Cardiac fibroblast (primary cell): ENCODE results near the gene RFLNA.

Experiments
- DNase-seq, 2 donors: peaks; one replicate each; pipeline versions ENCODE4 v3.0.0 to v3.0.0-alpha.2; 2010; ENCODE audit warnings: low read depth in 2 of 2
- H3K4me3 ChIP-seq, 2 donors: replicated peaks in 1 of 2; 1 replicate in 1 of 2; 2 replicates in 1 of 2; pipeline ENCODE4 v1.5.1; 2011; ENCODE audit warnings: low read depth in 2 of 2, low read length in 2 of 2, mild to moderate bottlenecking in 2 of 2, moderate library complexity in 1 of 2
- CTCF ChIP-seq: IDR thresholded peaks from one replicate; pipeline ENCODE4 v1.5.1; 2011; ENCODE audit warnings: low read depth, mild to moderate bottlenecking, low read length, inconsistent platforms

RFLNA gene

GRCh38 chr12:124352839-124353238 lies 57.9 kb downstream of the RFLNA start:
- no peak overlapping the region for H3K4me3 ChIP-seq
- DNase-seq = peak; percentile 33 to 34
- TF ChIP-seq CTCF = no peak

- no peak overlapping the region for H3K4me3 ChIP-seq
- no peak for DNase-seq
- TF ChIP-seq CTCF = no peak
Observed at GRCh38 chr12:124354400-124354799, 59.5 kb downstream of the RFLNA start.

GRCh38 chr12:124356221-124356620 lies 61.3 kb downstream of the RFLNA start:
- DNase-seq = no peak
- no peak for TF ChIP-seq CTCF
- no peak overlapping the region for H3K4me3 ChIP-seq

- no peak for TF ChIP-seq CTCF
- no peak overlapping the region for H3K4me3 ChIP-seq
- DNase-seq = no peak
Observed at GRCh38 chr12:124357616-124358015, 62.7 kb downstream of the RFLNA start.

- no peak for DNase-seq
- no peak overlapping the region for H3K4me3 ChIP-seq
- no peak for TF ChIP-seq CTCF
Observed at GRCh38 chr12:124358572-124358971, 63.7 kb downstream of the RFLNA start.

GRCh38 chr12:124359671-124360581 lies 65.0 kb downstream of the RFLNA start:
- DNase-seq = peak; percentile 62 to 86
- no peak for TF ChIP-seq CTCF
- H3K4me3 ChIP-seq = no peak overlapping the region
